Osteocyte (in vitro differentiated cells): ENCODE data around the gene ALDH1A1. TPM values are rescaled to one million over a fixed set of nuclear protein-coding genes. Genes with fewer than 3 reads are reported as not detected.

Experiments used
- DNase-seq: peaks from one replicate; pipeline ENCODE4 v3.0.0; 2021; ENCODE audit warnings: mixed read lengths; ENCODE audit not compliant: unreplicated experiment; ENCODE audit errors: extremely low spot score
- H3K27ac Mint-ChIP-seq: one replicate; pipeline ENCODE4 v1.8.0; 2021; ENCODE audit warnings: mild to moderate bottlenecking, mixed read lengths; ENCODE audit not compliant: unreplicated experiment
- H3K27me3 Mint-ChIP-seq: one replicate; pipeline ENCODE4 v1.8.0; 2021; ENCODE audit warnings: mixed read lengths; ENCODE audit not compliant: unreplicated experiment
- H3K36me3 Mint-ChIP-seq: one replicate; pipeline ENCODE4 v1.8.0; 2021; ENCODE audit warnings: mixed read lengths; ENCODE audit not compliant: unreplicated experiment
- H3K4me1 Mint-ChIP-seq: one replicate; pipeline ENCODE4 v1.8.0; 2021; ENCODE audit warnings: mixed read lengths; ENCODE audit not compliant: unreplicated experiment
- H3K4me3 Mint-ChIP-seq: one replicate; pipeline ENCODE4 v1.8.0; 2021; ENCODE audit warnings: mild to moderate bottlenecking, moderate library complexity, mixed read lengths; ENCODE audit not compliant: unreplicated experiment
- H3K9me3 Mint-ChIP-seq: one replicate; pipeline ENCODE4 v1.8.0; 2021; ENCODE audit warnings: mixed read lengths; ENCODE audit not compliant: unreplicated experiment
- long read RNA-seq: library from polyadenylated mRNA; unstranded; transcript quantifications from one replicate; pipeline ENCODE4 v2.0.0, GENCODE V29; 2021
- total RNA-seq: library from RNA; stranded (reverse); gene quantifications from 2 replicates; pipeline ENCODE4 v1.2.1, GENCODE V29; 2021
- TF ChIP-seq, protein P1 (sequence below): fragments of 200-600 bp; sonication (generic); IDR thresholded peaks from 2 replicates; pipeline ENCODE4 v1.5.0; 2021; ENCODE audit warnings: antibody characterized with exemption, mild to moderate bottlenecking, moderate library complexity

Gene ALDH1A1
- total RNA-seq = not detected in 2 replicates
- long read RNA-seq = 0 reads

DNA sequence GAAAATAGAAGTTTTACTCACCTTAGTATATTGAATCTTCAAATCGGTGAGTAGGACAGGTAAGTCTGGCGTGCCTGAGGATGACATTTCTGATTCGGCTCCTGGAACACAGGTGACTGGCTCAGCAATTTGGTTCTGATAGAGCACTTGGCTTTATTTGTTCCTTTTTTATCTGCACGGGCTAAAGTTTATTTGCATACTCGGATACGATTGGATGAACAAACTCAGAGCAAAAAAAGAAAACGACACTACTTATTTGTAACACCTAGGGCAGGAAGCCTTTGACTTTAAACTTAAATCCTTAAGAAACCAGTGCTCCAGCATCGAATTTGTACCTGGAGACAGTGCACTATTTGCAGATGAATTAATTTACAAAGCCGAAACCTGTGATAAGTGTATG lies at the start of gene ALDH1A1:
TSS of gene ALDH1A1 (minus strand) at position 140 of the 400 bp plus-strand sequence. CDS start at position 87, 53 bp downstream.
- Mint-ChIP-seq H3K4me1 (no peaks in the 10 kb centered on the region), H3K27ac (no peak within 1 kb of the TSS), H3K4me3 (no peak within 1 kb of the TSS), H3K27me3 (peaks cover 30% of the 10 kb centered on the region), H3K9me3 (no peaks in the 10 kb centered on the region), H3K36me3 (no peaks in the 10 kb centered on the region)
- TF ChIP-seq, protein P1, sequence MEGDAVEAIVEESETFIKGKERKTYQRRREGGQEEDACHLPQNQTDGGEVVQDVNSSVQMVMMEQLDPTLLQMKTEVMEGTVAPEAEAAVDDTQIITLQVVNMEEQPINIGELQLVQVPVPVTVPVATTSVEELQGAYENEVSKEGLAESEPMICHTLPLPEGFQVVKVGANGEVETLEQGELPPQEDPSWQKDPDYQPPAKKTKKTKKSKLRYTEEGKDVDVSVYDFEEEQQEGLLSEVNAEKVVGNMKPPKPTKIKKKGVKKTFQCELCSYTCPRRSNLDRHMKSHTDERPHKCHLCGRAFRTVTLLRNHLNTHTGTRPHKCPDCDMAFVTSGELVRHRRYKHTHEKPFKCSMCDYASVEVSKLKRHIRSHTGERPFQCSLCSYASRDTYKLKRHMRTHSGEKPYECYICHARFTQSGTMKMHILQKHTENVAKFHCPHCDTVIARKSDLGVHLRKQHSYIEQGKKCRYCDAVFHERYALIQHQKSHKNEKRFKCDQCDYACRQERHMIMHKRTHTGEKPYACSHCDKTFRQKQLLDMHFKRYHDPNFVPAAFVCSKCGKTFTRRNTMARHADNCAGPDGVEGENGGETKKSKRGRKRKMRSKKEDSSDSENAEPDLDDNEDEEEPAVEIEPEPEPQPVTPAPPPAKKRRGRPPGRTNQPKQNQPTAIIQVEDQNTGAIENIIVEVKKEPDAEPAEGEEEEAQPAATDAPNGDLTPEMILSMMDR = no peak
- no peak for DNase-seq

DNA sequence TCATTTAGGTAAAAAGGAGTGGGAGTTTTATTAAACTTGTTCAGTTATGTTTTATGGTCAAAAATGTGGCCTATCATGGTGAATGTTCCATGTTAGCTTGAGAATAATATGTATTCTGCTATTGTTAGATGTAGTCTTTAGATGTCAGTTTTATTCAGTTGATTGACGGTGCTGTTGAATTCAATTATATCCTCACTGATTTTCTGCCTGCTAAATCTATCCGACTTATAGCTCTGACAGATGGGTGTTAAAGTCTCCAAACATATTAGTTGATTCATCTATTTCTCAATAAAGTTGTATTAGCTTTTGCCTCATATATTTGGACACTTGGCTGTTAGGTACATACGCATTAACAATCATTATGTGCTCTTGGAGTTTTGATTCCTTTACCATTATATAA lies 49.0 kb upstream of the ALDH1A1 start:
- Mint-ChIP-seq H3K9me3 (no peaks in the 10 kb centered on the region), H3K27ac (no peak overlapping the region), H3K36me3 (no peaks in the 10 kb centered on the region), H3K4me3 (no peak overlapping the region), H3K4me1 (no peaks in the 10 kb centered on the region), H3K27me3 (peaks cover 15% of the 10 kb centered on the region)
- TF ChIP-seq, protein P1 = no peak
- no peak for DNase-seq

DNA sequence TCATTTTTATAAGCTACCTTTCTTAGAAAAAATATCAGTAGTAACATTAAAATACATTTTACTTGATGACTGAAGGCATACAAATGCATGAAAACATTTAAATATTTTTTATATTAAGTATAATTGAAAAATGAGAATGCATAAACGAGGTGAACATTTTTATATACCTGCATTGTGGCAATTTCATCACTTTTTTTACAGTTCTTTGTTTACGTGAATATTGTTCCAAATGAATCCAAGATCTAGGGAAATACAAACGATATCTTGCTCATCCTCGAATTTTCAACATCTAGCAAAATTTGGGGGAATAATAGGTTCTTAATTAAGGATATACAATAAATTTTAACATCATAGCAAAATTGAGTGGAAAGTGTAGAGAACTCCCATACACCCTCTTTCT lies 45.5 kb upstream of the ALDH1A1 start:
- Mint-ChIP-seq H3K27ac (no peak overlapping the region), H3K9me3 (no peaks in the 10 kb centered on the region), H3K4me1 (no peaks in the 10 kb centered on the region), H3K36me3 (no peaks in the 10 kb centered on the region), H3K4me3 (no peak overlapping the region), H3K27me3 (peaks cover 19% of the 10 kb centered on the region)
- DNase-seq = no peak
- TF ChIP-seq, protein P1 = no peak

DNA sequence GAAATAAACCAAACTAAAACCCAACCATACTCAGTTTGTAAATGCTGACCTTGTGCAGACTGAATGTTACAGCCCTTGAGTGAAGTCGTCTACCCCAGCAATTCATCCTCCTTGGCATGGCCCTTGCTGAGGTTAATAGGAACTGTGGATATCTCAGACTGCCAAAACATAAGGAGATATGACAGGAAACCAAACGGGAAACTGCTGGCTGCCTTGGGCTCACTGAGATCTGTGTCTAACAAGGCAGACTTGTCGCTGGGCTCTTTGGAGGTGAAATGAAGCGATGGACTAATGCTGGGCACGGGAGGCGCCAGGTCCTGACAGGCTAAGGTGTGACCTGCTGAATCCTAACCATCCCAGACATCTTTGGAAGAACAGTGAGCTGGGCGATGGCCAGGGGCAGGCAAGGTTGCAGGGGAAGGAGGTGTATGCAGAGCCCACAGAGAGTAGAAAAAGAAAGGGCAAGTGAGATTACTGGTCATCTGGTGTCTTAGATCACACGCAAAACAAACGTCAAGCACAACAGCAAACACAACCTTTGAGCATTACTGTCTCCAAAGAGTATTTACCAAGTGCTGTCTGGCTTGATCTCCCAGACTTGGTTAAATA lies 44.6 kb upstream of the ALDH1A1 start:
- no peak for DNase-seq
- Mint-ChIP-seq H3K4me1 (no peaks in the 10 kb centered on the region), H3K36me3 (no peaks in the 10 kb centered on the region), H3K4me3 (no peak overlapping the region), H3K27me3 (peaks cover 23% of the 10 kb centered on the region), H3K9me3 (no peaks in the 10 kb centered on the region), H3K27ac (no peak overlapping the region)
- TF ChIP-seq, protein P1 = no peak

DNA sequence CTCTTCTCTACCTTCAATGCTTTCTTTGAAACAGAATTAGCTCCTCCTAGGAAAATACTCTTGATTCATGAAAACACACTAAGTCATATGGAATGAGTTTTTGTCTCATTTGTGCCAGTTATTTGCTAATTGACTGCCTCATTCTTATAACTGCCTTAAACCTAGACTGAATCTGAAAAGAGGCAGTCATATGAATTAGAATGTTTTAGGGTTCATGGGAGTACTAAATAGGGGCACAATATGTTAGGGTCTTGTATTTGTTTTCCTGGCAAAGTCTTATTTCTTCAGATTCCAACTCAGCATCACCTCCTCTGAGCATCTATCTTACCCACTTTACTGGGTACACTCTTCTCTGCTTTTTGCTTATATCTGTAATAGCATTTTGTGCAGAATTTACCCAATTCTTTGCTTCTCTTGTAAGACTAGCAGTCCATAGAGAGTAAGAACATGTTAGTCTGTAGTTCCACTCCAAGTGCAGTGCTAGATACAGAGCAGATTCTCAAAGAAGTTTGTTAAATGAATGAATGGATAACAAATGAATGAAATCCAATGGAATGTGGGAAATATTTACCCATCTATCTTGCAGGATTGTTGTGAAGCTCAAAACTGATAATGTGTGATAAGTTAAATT lies 43.9 kb upstream of the ALDH1A1 start:
- H3K9me3 Mint-ChIP-seq = no peaks in the 10 kb centered on the region
- TF ChIP-seq, protein P1 = no peak
- H3K4me3 Mint-ChIP-seq = no peak overlapping the region
- no peak for DNase-seq
- H3K27ac Mint-ChIP-seq = no peak overlapping the region
- peaks cover 26% of the 10 kb centered on the region for H3K27me3 Mint-ChIP-seq
- H3K4me1 Mint-ChIP-seq = no peaks in the 10 kb centered on the region
- H3K36me3 Mint-ChIP-seq = no peaks in the 10 kb centered on the region
